Urothelium cell line (cell line): Measurements from ENCODE around the gene PHLDA2.
A peak's percentile ranks its signal among the peaks of the same experiment; 100 is the strongest.

Experiments used
- DNase-seq: peaks from one replicate; pipeline ENCODE4 v3.0.0; 2011; ENCODE audit warnings: low spot score, mixed read lengths
- FAIRE-seq: peaks from 2 replicates; lab custom pipeline; 2011; peaks lifted over from hg19 to GRCh38; lab: Jason Lieb, UNC

PHLDA2 gene

DNA sequence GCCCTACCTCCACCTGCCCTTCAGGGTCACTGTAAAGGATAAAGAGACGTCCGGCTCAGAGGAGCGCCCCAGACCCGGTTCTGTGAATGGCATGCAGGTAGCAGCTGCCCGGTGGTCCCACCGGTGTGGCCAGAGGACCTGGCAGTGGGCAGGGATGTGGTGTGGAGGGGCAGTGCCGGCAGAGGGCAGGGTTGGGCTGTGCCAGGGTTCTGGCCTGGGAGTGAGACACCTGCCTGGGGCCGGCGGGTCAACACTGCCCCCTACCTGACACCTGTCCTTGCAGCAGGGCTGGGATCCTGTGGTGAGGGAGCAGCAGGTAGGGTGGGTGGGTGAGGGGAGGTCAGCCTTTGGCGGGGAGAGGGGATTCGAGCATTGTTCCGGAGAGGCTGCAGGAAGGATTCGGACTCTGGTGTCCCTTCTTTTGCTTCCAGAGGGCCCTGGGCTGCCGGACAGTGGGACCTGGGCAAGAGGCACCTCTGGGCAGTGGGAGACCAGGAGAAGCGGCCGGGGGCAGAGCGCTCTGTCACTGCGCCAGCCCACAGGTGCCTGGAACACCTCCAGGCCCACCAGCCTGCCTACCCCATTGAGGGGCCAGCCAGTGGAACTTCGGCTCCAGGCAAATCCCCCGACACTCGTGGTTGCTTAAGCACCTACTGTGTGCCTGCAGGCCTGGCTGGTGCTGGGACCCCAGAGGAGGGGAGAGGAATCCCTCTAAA lies 1.6 kb upstream of the PHLDA2 start:
- peak; percentile 78 for DNase-seq
- FAIRE-seq, result no peak

DNA sequence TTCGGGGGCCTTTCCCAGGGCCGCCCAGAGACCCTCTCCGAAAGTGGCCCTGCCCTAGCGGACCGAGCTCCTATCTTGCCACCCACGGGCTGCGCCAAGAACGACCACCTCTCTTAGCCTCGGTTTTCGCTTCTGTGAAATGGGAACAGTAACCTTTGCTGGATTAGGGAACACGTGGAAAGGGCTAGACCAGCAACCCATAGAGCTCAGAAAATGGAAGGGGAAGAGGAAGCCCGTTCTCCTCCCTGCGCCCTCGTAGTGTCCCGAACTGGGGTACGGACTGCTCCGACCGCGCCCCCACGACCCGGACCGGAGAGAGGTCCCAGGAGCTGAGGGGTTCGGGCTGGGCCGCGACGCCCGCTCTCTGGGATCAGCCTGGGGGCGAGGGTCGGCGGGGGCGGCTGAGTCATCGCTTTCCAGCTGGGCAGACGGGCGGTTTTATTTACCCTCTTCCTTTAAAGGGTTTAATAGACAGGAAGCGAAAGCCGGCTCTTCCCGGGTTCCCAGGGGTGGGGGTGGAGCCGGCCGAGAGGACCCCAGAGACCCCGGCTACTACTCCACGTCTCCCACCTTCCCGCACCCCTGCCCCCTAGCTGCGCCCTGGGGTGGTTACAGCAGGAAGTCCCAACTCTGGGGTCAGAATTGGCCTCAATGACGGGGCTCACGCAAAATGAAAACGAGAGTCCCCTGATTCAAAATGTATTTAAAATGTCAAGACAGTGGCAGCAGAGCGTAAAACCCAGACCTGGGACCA lies 907 bp upstream of the PHLDA2 start:
- DNase-seq (peak; percentile 57), FAIRE-seq (no peak)

DNA sequence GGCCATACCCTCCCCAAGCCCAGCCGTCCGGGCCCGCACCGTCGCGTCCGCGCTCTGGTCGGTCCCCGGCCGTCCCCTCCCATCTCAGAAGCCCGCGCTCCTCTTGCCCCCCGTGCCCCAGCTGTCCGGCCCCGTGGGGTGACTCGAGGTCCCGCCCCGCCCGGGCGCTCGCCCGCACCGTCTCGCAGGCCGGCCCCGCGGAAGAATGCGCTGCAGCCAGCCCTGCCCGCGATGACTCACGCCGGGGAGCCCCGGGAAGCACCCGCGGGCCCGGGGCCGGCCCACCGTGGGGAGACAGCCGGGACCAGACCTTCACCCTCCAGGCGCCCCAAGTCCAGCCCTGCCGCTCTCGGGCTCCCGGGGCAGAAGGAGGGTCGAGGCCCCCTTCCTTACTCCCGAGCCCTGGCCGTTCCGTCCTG lies 320 bp upstream of the PHLDA2 start:
- peak; percentile 88 for DNase-seq
- FAIRE-seq, result no peak

DNA sequence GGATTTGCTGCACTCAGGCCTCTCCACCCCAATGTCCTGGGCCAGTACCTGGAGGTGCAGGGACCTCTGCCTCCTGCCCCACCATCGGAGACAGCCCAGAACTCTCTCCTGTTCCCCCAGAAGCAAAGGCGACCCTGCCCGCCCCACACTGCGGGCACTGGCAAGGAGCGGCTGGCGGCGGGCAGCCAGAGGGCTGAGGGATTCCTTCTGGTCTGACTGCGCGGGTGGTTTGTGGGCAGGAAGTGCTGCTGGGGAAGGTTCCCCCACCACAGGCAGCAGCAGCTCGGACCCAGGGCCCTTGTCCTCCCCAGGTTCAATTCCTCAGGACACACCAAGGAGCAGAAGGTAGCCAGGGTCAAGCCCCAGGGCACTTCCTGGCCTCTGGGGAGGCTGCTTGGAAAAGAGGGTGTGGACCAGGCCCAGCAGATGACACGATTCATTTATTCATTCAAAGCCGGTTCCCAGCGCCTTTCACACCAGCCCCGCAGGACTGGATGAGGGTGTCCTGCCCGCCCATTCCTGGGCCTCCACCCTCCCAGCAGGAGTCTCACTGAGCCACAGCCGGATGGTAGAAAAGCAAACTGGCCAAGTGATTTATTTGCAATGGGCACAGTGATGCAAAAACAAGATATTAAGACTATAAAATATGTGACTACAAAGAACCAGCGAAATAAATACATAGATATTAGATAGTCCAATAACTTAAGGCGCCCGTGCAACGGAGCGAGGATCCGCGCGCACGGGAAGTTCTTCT lies 1.2 kb downstream of the PHLDA2 start:
- no peak for FAIRE-seq
- DNase-seq, result no peak

DNA sequence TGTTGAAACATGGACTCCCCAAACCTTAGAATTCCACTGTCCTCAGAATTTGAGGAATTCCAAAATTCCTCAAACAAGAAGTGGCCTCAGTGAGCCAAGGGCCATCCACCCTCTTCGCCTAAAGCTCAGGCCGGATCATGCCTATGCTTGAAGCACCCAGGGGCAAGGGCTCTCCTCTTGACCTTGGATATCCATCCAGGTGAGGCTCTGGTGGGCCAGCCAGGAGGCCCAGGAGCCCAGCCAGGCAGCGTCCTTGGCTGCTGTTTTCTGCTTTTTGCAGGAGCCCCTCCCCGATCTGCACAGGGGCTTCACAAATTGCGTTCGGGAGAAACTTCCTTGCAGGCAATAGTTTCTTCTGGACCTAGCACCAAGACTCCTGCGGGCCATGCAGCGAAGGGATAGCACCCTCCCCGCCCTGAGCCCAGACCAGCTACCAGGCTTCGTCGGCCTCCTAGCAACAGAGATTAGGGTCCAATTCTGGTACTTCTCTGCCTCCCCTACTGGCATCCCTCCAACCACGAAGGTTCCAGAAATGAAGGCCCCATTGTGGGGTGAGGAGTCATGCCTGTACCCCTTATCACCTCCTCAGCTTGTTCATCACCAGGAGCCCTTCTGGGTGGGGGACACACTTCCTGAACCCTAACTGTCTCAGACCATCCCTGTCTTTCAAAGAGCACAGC lies 2.0 kb downstream of the PHLDA2 start:
- DNase-seq, result no peak
- FAIRE-seq, result peak; percentile 13

DNA sequence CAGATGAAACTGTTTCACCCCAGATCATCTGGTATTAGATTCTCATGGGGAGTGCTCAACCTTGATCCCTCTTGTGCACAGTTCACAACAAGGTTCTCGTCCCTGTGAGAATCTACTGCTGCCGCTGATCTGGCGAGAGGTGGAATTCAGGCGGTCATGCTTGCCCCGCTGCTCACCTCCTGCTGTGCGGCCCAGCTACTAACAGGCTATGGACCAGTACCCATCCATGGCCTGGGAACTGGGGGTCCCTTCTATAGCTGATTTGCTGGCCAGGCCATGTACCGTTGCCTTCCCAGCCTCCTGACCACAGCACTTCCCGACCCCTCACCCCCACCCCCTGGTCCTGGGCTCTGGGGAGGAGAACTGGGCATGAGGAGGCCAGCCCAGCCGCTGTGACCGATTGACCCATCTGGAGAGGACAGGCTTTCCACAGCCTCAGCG lies 2.6 kb downstream of the PHLDA2 start:
- DNase-seq (no peak), FAIRE-seq (no peak)

DNA sequence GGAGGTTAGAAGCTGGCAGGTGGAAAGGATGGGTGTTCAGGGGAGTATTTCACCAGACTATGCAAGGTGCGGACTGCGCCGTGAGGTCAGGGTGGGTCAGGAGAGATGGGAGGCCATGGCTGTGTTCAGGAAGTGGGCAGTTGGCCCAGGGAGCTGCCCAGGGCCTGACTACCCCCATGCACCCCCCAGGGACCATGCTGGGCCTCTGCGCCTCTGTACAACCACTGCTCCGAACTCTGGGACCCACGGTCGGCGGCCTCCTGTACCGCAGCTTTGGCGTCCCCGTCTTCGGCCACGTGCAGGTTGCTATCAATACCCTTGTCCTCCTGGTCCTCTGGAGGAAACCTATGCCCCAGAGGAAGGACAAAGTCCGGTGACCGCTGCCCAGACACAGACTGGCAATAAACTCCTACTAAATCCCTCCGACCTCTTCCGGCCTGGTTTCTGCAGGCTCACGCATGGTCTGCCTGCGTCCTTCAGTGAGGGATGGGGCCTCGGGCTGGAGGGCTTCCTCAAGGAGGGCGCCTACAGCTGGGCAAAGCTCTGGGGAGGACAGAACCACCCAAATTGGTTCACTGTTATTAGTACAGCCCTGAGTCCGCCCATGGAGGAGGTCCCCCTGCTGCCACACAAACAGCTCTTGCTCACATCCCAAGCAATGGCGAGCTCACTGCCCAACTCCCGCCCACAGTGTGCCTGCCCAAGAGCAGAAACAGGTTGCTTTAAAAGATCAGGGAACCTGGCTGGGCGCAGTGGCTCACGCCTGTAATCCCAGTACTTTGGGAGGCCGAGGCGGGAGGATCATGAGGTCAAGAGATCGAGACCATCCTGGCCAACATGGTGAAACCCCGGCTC lies 4.2 kb downstream of the PHLDA2 start:
- FAIRE-seq (no peak), DNase-seq (no peak)

DNA sequence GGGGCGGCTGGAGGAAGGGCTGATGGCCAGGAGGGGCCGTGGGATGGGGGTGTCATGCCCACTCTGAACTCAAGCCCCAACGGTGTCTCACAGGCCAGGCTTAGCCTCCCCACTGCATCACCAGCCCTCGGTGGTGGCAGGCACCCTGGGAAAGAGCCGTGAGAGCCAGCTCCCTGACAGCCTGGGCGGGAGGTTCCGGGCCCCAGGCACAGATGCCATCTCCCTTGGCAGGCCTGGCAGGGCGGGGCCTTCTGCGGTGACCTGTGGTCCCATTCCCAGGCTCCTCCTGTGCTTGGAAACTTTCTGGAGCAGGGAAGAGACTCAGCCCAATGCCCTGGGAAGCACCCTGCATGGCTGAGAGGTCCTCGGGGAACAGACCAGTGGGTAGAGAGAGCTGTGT lies 4.8 kb downstream of the PHLDA2 start:
- FAIRE-seq (no peak), DNase-seq (no peak)

DNA sequence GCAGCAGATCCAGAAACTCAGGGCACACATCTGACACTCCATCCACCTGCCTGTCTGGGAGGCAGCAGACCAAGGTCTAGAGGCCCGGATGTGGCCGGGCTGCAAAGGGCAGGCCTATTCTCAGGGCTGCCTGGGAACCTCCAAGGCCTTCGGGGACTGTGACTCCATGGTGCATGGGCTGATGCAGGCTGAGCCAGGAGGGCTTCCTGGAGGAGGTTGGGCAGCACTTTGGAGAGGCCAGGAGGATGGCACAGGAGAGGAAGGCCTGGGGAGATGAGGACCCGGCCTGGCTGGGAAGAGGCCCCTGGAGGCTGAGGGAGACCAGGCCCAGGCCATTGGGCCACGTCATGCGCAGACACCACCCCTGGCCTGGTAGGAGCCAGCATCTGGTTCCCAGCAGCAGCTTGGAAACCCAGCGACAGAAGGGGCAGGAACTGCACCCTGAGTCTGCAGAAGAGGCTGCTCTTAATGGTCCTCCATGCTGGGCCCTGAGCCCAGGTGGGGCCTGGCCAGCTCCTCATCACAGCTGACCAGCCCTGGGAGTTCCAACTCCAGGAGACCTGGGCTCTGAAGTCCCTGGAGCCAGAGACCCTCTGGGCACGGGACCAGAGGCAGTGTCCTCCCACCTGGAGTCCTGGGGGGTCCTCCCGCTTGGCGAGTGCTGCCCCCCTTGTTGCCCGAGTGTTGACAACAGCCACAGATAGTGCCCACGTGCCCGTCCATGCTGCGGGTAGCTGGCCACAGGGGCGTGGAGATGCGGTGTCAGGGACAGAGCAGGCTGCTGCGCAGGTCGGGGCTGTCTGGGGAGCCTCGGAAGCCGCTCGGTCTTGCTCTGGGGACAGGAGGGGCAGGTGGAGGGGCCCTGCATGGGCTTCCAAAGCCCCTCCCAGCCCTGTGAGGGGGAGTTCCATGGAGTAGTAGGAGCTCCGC lies 5.5 kb downstream of the PHLDA2 start:
- FAIRE-seq (no peak), DNase-seq (no peak)

DNA sequence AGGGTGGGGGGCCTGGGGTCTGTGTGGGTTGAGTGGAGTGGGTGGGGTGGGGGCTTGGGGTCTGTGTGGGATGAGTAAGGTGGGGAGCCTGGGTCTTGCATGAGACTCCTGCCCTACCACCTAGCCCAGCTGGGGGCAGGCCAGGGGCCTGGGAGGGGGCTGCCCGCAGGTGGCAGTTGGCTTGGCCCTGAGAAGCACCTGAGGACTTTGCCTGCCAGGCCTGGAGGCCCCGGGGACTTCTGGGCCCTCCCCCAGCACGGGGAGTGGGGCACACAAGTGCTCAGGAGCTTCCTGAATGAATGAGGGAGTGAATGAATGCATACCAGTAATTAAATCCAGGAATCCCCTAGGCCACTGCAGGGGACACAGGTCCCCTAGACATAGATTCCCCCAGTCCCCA lies 6.6 kb downstream of the PHLDA2 start:
- DNase-seq, result no peak
- no peak for FAIRE-seq

DNA sequence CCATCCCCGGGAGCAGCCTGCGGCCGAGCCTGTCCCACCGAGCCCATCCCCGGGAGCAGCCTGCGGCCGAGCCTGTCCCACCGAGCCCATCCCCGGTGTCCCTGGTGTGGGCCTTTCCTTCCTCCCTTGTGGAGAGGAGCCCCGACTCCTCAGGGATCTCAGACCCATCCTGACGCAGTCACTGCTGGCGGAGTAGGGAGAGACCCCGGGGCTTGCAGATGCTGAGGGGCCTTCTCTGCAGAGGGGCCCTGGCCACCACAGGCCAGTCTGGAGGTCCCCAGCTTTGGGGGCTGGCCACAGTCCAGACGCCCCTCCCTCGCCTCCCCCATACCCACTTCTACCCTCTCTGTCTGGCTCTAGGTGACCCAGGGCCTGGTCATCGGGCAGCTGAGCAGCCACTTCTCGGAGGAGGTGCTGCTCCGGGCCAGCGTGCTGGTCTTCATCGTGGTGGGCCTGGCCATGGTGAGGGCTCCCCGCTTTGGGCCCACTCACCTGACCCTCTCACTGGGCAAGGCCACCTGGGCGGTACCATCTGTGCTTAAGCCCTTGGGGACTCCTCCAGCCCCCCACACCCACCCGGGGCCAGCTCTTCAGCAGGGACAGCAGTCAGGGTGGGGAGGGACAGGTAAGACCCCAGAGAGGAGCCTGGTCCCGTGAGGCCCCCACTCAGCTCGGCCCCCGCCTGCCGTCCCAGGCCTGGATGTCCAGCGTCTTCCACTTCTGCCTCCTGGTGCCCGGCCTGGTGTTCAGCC lies 7.3 kb downstream of the PHLDA2 start:
- DNase-seq, result no peak
- no peak for FAIRE-seq

DNA sequence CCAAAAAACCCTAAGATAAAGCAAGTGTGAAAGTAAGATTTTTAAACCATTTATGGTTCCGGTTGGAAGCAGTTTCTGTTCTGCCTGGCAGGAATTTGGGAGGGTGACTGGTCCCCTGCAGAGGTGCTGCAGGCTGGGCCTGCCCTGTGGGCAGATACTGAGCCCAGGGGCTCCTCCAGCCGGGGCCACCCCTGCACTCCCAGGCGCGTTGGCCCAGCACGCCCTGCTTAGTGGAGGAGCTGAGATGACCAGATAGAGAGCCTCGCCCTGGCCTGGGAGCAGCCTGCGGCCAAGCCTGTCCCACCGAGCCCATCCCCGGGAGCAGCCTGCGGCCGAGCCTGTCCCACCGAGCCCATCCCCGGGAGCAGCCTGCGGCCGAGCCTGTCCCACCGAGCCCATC lies 8.0 kb downstream of the PHLDA2 start:
- DNase-seq (no peak), FAIRE-seq (no peak)

DNA sequence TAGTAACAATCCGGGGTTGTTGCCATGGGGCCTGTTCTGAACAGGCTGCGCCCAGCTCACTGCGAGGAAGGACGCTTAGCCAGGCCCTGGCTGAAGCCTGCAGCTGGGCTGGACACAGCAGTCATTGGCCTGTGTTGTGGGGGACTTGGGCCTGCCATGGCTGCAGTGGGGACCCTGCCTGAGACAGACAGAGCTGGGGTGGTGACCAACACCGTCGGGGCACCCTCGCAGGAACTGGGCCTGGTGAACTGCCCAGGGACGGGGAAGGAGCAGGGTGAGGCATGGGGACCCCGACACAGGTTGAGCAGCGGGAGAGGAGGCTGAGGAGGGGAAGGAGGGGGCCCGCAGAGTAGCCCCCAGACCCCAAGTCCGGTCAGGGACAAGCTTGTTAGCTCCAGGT lies 8.9 kb downstream of the PHLDA2 start:
- no peak for DNase-seq
- FAIRE-seq, result no peak

DNA sequence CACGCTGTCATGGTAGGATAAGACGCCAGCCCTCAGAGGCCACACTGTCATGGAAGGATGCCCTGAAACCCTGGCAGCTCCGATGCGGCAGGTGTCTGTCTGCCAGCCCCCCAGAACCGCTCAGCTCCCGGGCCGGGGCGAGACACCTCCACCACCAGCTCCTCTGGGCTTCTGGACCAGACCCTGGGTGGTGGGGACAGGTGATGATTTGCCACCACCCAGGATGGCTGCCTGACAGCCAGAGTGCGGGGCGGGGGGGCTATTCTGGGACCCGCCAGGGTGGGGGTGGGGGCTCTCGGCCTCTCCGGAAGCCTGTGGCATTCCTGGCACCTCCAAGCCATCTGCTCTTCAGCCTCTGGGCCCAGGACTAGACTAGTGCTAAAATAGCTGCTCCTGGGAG lies 9.4 kb downstream of the PHLDA2 start:
- DNase-seq (no peak), FAIRE-seq (no peak)

DNA sequence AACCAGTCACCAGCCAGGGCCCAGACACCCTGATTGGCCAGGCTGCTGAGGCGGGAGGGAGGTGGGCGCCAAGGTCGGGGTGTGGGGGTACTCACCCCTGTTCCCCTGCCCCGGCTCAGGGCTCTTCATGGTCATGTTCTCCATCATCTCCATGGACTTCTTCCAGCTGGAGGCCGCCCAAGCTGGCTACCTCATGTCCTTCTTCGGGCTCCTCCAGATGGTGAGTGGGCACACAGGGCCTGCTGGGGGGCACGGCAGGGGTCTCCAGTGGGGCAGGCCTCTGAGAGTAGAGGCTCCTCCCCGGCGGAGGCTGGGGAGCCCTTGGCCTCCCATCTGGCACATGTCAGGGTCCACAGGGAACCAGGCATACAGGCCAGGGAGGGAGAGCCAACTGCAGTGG lies 10.0 kb downstream of the PHLDA2 start:
- DNase-seq, result no peak
- no peak for FAIRE-seq

DNA sequence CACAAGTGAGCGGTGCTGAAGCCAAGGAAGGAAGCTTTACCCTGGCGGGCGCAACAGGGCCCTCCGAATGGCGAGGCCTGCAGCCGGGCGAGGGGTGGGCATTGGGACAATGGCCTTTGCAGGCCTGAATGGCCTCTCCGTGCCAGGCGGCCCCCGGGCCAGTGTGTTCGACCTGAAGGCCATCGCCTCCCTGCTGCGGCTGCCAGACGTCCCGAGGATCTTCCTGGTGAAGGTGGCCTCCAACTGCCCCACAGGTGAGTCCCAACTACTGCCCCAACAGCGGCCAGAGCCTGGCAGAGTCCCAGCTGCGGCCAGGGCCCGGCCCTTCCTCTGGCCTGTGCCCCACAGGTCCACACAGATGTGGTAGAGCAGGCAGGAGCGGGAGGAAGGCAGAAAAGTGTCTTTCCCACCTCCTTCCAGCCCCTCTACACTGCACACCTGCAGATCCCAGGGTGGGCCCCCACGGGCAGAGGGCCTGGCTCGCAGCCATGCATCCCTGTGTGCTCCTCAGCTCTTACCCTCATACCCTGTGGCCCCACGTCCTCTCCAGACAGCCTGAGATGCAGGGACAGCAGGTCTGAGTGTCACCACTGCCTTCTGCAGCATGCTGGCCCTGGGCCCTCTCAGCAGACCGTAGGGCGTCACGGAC lies 11.3 kb downstream of the PHLDA2 start:
- FAIRE-seq, result no peak
- no peak for DNase-seq

DNA sequence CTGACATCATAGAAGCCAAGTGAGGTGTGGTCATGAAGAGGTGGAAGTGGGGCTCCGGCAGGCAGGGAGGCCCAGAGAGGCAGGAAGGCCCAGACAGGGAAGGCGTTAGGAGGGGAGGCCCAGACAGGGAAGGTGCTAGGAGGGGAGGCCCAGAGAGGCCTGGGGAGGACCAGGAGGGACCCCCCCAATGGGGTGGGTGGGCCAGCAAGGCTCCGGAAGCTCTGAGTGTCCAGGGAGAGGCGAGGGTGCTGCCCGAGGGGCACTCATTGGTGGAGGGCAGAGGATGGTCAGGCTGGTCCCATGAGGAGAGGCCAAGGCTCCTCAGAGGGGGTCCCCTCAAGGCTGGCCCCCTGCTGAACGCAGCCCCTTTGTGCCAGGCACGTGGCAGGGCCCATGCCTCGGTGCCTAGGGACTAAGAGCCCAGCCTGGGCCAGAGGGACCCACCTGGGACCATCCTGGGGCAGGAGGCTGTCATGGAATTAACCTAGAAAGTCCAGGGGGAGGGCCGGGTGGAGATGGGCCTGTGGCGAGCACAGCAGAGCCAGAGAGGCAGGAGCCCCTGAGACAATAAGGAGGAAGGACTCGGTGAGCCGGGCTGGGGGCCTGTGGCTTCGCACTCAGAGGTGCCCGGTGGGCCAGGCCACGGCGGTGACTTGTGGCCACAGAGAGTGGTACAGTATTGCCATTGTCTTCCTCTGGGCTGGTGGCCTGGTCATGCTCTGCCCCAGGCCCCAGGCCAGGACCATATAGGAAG lies 12.2 kb downstream of the PHLDA2 start:
- FAIRE-seq, result no peak
- DNase-seq, result no peak
